ENCODE data around the gene NSMCE1.
"Not testable (repeated sequence)": the region's sequence is repeated elsewhere in the genome, so short reads cannot be mapped to it uniquely, and the experiment has no call there.

Gene NSMCE1

DNA sequence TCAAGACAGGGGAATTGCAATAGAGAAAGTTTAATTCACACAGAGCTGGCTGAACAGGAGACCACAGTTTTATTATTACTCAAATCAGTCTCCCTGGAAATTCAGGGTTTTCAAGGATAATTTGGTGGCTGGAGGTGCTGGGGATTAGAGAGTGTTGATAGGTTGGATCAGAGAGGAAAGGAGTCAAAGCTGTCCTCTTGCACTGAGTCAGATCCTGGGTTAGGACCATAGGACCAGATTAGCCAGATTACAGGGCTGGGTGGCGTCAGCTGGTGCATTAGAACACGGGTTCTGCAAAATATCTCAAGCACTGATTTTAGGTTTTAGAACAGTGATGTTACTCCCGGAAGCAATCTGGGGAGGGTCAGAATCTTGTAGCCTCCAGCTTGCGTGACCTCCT is 1.8 kb upstream of the NSMCE1 start:
- CTCF ChIA-PET: interaction anchor here (1.4 kb wide), 1 partner anchor 45 kb away, joined by 4 read pairs; no protein-coding TSS in a partner anchor
- no peak overlapping the region for H3K27ac ChIP-seq (ENCODE audit: insufficient read depth in 1 of 2, low read depth in 1 of 2, low read length in 2 of 2, poor library complexity in 1 of 2, severe bottlenecking in 2 of 2)
- WGBS (ENCODE audit: insufficient coverage): 95% methylated on average over 3 of the region's 4 CpGs

DNA sequence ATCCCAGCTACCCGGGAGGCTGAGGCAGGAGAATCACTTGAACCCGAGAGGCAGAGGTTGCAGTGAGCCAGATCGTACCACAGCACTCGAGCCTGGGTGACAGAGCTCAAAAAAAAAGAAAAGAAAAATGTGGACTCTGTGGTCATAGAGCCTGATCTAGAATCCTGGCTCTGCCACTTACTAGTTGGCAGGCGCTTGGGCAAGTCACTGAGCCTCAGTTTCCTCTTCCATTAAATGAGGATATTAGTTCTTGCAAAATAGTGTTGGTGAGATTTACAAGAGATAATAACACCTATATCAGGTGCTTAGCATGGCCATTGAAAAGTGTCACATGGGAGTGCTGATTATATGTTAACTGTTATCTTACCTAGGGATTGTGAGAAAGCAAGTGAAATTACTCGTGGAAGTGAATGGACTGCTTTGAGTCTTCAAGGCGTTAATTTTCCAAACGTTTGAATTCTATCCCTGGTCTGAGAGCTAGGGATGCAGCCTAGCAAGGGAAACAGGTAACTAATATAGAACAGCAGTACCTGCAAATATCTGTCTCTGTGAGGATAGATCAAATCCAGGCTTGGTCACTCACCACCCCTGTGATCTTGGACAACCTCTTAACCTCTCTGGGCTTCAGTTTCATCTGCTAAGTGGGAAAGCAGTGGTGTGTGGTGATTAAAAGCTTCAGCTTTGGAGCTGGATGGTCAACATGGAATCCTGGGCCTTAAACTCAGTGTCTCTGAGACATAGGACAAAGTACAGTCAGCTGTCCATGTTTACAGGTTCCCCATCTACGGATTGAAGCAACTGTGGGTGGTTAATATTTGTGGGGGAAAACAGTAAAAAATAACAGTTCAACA is 953 bp upstream of the NSMCE1 start:
- Histone ChIP-seq H3K9me3 (ENCODE audit: control extremely low read depth in 1 of 5, control insufficient read depth in 4 of 5, insufficient read depth in 2 of 5, low read depth in 1 of 5, low read length in 4 of 5) (no peaks in the 10 kb centered on the region), H3K36me3 (ENCODE audit: control insufficient read depth in 4 of 4, insufficient read depth in 4 of 4, low read length in 3 of 4) (no peaks in the 10 kb centered on the region), H3K27ac (ENCODE audit: insufficient read depth in 1 of 2, low read depth in 1 of 2, low read length in 2 of 2, poor library complexity in 1 of 2, severe bottlenecking in 2 of 2) (peak overlapping the region; percentile 81 to 93), H3K4me1 (ENCODE audit: control extremely low read depth in 1 of 4, control insufficient read depth in 4 of 4, insufficient read depth in 4 of 4, low read length in 3 of 4) (peaks cover 7 to 31% (median 28%) of the 10 kb centered on the region in 4 experiments), H3K27me3 (replicated peaks in 2 of 5; ENCODE audit: control insufficient read depth in 4 of 5, insufficient read depth in 5 of 5, low read length in 4 of 5) (no peaks in the 10 kb centered on the region), H3K4me3 (ENCODE audit: control insufficient read depth in 1 of 7, extremely low read depth in 1 of 7, insufficient read depth in 4 of 7, low read depth in 2 of 7, low read length in 6 of 7) (peak overlapping the region; percentile 50 to 97 (median 89))
- ChIA-PET CTCF (interaction anchor here (1.4 kb wide), 1 partner anchor 44 kb away, joined by 4 read pairs; no protein-coding TSS in a partner anchor), POLR2A (interaction anchor here (0.6 kb wide), 1 partner anchor 22 kb away, joined by 4 read pairs; no protein-coding TSS in a partner anchor)
- WGBS (ENCODE audit: insufficient coverage): 89% methylated on average over 7 of the region's 9 CpGs
- no peak for DNase-seq

More for the DNA sequence above, 1.8 kb upstream of the NSMCE1 start:
- no peaks in the 10 kb centered on the region for H3K27me3 ChIP-seq (replicated peaks in 2 of 5; ENCODE audit: control insufficient read depth in 4 of 5, insufficient read depth in 5 of 5, low read length in 4 of 5)
- POLR2A ChIA-PET: no interaction called here
- DNase-seq: no peak
- no peak overlapping the region for H3K4me3 ChIP-seq (ENCODE audit: control insufficient read depth in 1 of 7, extremely low read depth in 1 of 7, insufficient read depth in 4 of 7, low read depth in 2 of 7, low read length in 6 of 7)
- peaks cover 7 to 34% (median 29%) of the 10 kb centered on the region in 4 experiments for H3K4me1 ChIP-seq (ENCODE audit: control extremely low read depth in 1 of 4, control insufficient read depth in 4 of 4, insufficient read depth in 4 of 4, low read length in 3 of 4)
- H3K9me3 ChIP-seq (ENCODE audit: control extremely low read depth in 1 of 5, control insufficient read depth in 4 of 5, insufficient read depth in 2 of 5, low read depth in 1 of 5, low read length in 4 of 5): no peaks in the 10 kb centered on the region
- no peaks in the 10 kb centered on the region for H3K36me3 ChIP-seq (ENCODE audit: control insufficient read depth in 4 of 4, insufficient read depth in 4 of 4, low read length in 3 of 4)

DNA sequence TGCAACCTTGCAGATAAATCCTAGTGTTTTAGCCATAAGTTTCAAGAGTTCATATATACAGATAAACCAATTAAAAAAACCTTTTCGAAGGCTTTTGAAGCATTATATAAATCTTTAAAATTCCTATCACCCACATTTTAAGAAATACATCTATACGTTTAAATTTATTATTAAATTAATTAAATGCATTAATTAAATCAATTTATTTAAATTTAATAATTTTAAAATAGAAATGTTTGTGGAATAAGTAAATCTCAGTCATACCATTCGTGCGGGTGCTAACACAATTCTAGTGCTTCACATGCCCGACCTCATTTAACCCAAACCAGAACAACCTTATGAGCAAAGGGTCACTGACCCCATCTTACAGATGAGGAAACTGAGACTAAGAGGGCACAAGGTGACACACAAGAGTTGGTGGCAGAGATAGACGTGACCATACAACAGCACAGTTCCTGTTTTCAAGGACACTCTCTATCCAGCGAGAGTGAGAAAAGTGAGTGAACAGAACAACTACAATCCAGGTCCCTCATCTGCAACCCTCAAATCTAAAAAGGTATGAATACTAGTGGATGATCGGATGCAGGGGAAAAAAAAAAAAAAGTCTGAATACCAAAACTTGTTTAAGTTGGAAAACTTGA is 1.4 kb downstream of the NSMCE1 start:
- Histone ChIP-seq H3K36me3 (ENCODE audit: control insufficient read depth in 4 of 4, insufficient read depth in 4 of 4, low read length in 3 of 4) (no peaks in the 10 kb centered on the region), H3K4me1 (ENCODE audit: control extremely low read depth in 1 of 4, control insufficient read depth in 4 of 4, insufficient read depth in 4 of 4, low read length in 3 of 4) (peaks cover 0 to 26% (median 19%) of the 10 kb centered on the region in 4 experiments), H3K27me3 (replicated peaks in 2 of 5; ENCODE audit: control insufficient read depth in 4 of 5, insufficient read depth in 5 of 5, low read length in 4 of 5) (no peaks in the 10 kb centered on the region), H3K9me3 (ENCODE audit: control extremely low read depth in 1 of 5, control insufficient read depth in 4 of 5, insufficient read depth in 2 of 5, low read depth in 1 of 5, low read length in 4 of 5) (no peaks in the 10 kb centered on the region), H3K4me3 (ENCODE audit: control insufficient read depth in 1 of 7, extremely low read depth in 1 of 7, insufficient read depth in 4 of 7, low read depth in 2 of 7, low read length in 6 of 7) (peak overlapping the region in 1 of 7 experiments; percentile 94), H3K27ac (ENCODE audit: insufficient read depth in 1 of 2, low read depth in 1 of 2, low read length in 2 of 2, poor library complexity in 1 of 2, severe bottlenecking in 2 of 2) (no peak overlapping the region)
- POLR2A ChIA-PET: no interaction called here
- WGBS (ENCODE audit: insufficient coverage): 80% methylated on average over 4 of the region's 8 CpGs
- CTCF ChIA-PET: interaction anchor here (0.8 kb wide), 1 partner anchor 23 kb away, joined by 3 read pairs; no protein-coding TSS in a partner anchor
- DNase-seq: peak in 2 of 3 donors; percentile 37 to 58

DNA sequence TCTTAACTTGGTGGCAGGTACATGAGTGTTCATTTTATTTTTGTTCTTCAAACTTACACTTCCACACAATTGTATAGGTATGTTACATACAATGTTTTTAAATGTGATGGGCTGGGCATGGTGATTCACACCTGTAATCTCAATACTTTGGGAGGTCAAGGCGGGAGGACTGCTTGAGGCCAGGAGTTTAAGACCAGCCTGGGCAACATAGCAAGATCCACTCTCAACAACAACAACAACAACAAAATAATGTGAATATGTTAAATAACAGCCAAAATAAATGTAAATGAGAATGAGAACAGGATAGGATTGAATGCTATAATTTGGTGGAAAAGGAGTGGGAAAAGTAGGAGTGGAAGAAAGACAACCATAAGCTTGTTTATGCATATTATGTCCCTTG is 2.6 kb downstream of the NSMCE1 start:
- Histone ChIP-seq H3K4me1 (ENCODE audit: control extremely low read depth in 1 of 4, control insufficient read depth in 4 of 4, insufficient read depth in 4 of 4, low read length in 3 of 4) (peaks cover 0 to 23% (median 19%) of the 10 kb centered on the region in 4 experiments), H3K9me3 (ENCODE audit: control extremely low read depth in 1 of 5, control insufficient read depth in 4 of 5, insufficient read depth in 2 of 5, low read depth in 1 of 5, low read length in 4 of 5) (no peaks in the 10 kb centered on the region), H3K27ac (ENCODE audit: insufficient read depth in 1 of 2, low read depth in 1 of 2, low read length in 2 of 2, poor library complexity in 1 of 2, severe bottlenecking in 2 of 2) (no peak overlapping the region), H3K4me3 (ENCODE audit: control insufficient read depth in 1 of 7, extremely low read depth in 1 of 7, insufficient read depth in 4 of 7, low read depth in 2 of 7, low read length in 6 of 7) (no peak overlapping the region), H3K27me3 (replicated peaks in 2 of 5; ENCODE audit: control insufficient read depth in 4 of 5, insufficient read depth in 5 of 5, low read length in 4 of 5) (no peaks in the 10 kb centered on the region), H3K36me3 (ENCODE audit: control insufficient read depth in 4 of 4, insufficient read depth in 4 of 4, low read length in 3 of 4) (no peaks in the 10 kb centered on the region)
- no peak for DNase-seq
- CTCF ChIA-PET: interaction anchor here (1.3 kb wide), 1 partner anchor 10 kb away, joined by 4 read pairs; no protein-coding TSS in a partner anchor
- POLR2A ChIA-PET: no interaction called here
- no CpG with 5 or more reads among the region's 1 CpG for WGBS (ENCODE audit: insufficient coverage)

DNA sequence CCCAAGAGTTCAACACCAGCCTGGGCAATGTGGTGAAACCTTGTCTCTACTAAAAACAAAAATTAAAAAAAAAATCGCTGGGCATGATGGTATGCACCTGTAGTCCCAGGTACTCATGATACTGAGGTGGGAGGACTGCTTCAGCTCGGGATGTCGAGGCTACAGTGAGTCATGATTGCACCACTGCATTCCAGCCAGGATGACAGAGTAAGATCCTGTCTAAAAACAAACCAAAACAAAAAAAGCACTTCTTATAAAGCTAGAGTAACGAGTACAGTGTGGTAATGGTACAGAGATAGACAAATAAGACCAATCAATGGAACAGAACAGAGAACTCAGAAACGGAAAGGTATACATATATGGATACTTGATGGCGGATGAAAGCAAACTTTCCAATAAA is 4.4 kb downstream of the NSMCE1 start:
- no peaks in the 10 kb centered on the region for H3K27me3 ChIP-seq (replicated peaks in 2 of 5; ENCODE audit: control insufficient read depth in 4 of 5, insufficient read depth in 5 of 5, low read length in 4 of 5)
- CTCF ChIA-PET: interaction anchor here (1.2 kb wide), 1 partner anchor 29 kb away, joined by 3 read pairs; no protein-coding TSS in a partner anchor
- H3K4me3 ChIP-seq (ENCODE audit: control insufficient read depth in 1 of 7, extremely low read depth in 1 of 7, insufficient read depth in 4 of 7, low read depth in 2 of 7, low read length in 6 of 7): no peak overlapping the region
- DNase-seq: no peak
- H3K27ac ChIP-seq (ENCODE audit: insufficient read depth in 1 of 2, low read depth in 1 of 2, low read length in 2 of 2, poor library complexity in 1 of 2, severe bottlenecking in 2 of 2): no peak overlapping the region
- H3K36me3 ChIP-seq (ENCODE audit: control insufficient read depth in 4 of 4, insufficient read depth in 4 of 4, low read length in 3 of 4): no peaks in the 10 kb centered on the region
- POLR2A ChIA-PET: no interaction called here
- WGBS (ENCODE audit: insufficient coverage): 100% methylated on average over 2 of the region's 6 CpGs
- H3K9me3 ChIP-seq (ENCODE audit: control extremely low read depth in 1 of 5, control insufficient read depth in 4 of 5, insufficient read depth in 2 of 5, low read depth in 1 of 5, low read length in 4 of 5): no peaks in the 10 kb centered on the region
- peaks cover 0 to 22% (median 14%) of the 10 kb centered on the region in 4 experiments for H3K4me1 ChIP-seq (ENCODE audit: control extremely low read depth in 1 of 4, control insufficient read depth in 4 of 4, insufficient read depth in 4 of 4, low read length in 3 of 4)

DNA sequence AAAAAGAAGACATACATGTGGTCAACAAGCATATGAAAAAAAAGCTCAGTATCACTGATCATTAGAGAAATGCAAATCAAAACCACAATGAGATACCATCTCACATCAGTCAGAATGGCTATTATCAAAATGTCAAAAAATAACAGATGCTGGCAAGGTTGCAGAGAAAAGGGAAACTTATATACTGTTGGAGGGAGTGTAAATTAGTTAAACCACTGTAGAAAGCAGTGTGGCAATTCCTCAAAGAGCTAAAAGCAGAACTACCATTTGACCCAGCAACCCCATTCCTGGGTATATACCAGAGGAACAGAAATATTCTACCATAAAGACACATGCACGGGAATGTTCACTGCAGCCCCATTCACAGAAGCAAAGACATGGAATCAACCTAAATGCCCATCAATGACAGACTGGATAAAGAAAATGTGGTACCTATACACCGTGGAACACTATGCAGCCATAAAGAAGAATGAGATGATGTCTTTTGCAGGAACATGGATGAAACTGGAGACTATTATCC is 5.6 kb downstream of the NSMCE1 start:
- ChIA-PET CTCF (interaction anchor here (0.8 to 2.1 kb wide), 5 partner anchors 9 to 104 kb away, joined by 3 to 8 read pairs (median 3); no protein-coding TSS in a partner anchor), POLR2A (interaction anchor here (0.6 kb wide), 1 partner anchor 206 kb away, joined by 3 read pairs; no protein-coding TSS in a partner anchor)
- H3K4me1 ChIP-seq (ENCODE audit: control extremely low read depth in 1 of 4, control insufficient read depth in 4 of 4, insufficient read depth in 4 of 4, low read length in 3 of 4): peaks cover 0 to 14% (median 6%) of the 10 kb centered on the region in 4 experiments
- H3K9me3 ChIP-seq (ENCODE audit: control extremely low read depth in 1 of 5, control insufficient read depth in 4 of 5, insufficient read depth in 2 of 5, low read depth in 1 of 5, low read length in 4 of 5); H3K27ac ChIP-seq (ENCODE audit: insufficient read depth in 1 of 2, low read depth in 1 of 2, low read length in 2 of 2, poor library complexity in 1 of 2, severe bottlenecking in 2 of 2); H3K27me3 ChIP-seq (replicated peaks in 2 of 5; ENCODE audit: control insufficient read depth in 4 of 5, insufficient read depth in 5 of 5, low read length in 4 of 5); H3K36me3 ChIP-seq (ENCODE audit: control insufficient read depth in 4 of 4, insufficient read depth in 4 of 4, low read length in 3 of 4); H3K4me3 ChIP-seq (ENCODE audit: control insufficient read depth in 1 of 7, extremely low read depth in 1 of 7, insufficient read depth in 4 of 7, low read depth in 2 of 7, low read length in 6 of 7): not testable (repeated sequence)
- 57% methylated on average over 1 of the region's 2 CpGs for WGBS (ENCODE audit: insufficient coverage)
- DNase-seq: peak in 2 of 3 donors; percentile 45 to 56

Measured in common myeloid progenitor, CD34-positive (primary cell).